Left ventricle myocardium inferior (tissue), 1 donor: ENCODE results near the gene VPS13D. TPM values are rescaled to one million over a fixed set of nuclear protein-coding genes. Genes with fewer than 3 reads are reported as not detected.
A peak's percentile ranks its signal among the peaks of the same experiment; 100 is the strongest.

Experiments
- DNase-seq: peaks from one replicate; pipeline ENCODE4 v3.0.0-alpha.2; 2020
- H3K27ac ChIP-seq: fragments of 200-600 bp; replicated peaks from 2 replicates; pipeline ENCODE4 v1.8.0; 2021
- H3K27me3 ChIP-seq: fragments of 200-600 bp; 2 replicates; pipeline ENCODE4 v1.8.0; 2021; ENCODE audit warnings: low read depth
- H3K36me3 ChIP-seq: fragments of 200-600 bp; 2 replicates; pipeline ENCODE4 v1.8.0; 2021
- H3K4me1 ChIP-seq: fragments of 200-600 bp; 2 replicates; pipeline ENCODE4 v1.8.0; 2021
- H3K4me3 ChIP-seq: fragments of 200-600 bp; 2 replicates; pipeline ENCODE4 v1.8.0; 2021; ENCODE audit warnings: mild to moderate bottlenecking, moderate library complexity
- H3K9me3 ChIP-seq: fragments of 200-600 bp; replicated peaks from 2 replicates; pipeline ENCODE4 v1.8.0; 2021
- intact Hi-C: fragments of 100-400 bp; cut with micrococcal nuclease; formaldehyde crosslinking; loops from one replicate; pipeline ENCODE4 v1.11.0; 2022
- total RNA-seq: library from RNA; stranded (reverse); fragmentation: NEBNext Ultra II Directional; extraction: Animal tissue kit (Norgen Biotek cat#: 25700); gene quantifications from one replicate; pipeline ENCODE4 v1.2.1, GENCODE V29; 2021
- TF ChIP-seq, protein P1 (sequence below): fragments of 200-600 bp; IDR thresholded peaks from 2 replicates; pipeline ENCODE4 v1.8.0; 2021; ENCODE audit warnings: antibody characterized with exemption, mild to moderate bottlenecking, borderline replicate concordance
- donor health status: DM: no; HTN: yes; CAD: no; lungs with severe emphysema.

Gene VPS13D
- total RNA-seq, 1 donor from 2014 or later = 71.6 TPM

DNA sequence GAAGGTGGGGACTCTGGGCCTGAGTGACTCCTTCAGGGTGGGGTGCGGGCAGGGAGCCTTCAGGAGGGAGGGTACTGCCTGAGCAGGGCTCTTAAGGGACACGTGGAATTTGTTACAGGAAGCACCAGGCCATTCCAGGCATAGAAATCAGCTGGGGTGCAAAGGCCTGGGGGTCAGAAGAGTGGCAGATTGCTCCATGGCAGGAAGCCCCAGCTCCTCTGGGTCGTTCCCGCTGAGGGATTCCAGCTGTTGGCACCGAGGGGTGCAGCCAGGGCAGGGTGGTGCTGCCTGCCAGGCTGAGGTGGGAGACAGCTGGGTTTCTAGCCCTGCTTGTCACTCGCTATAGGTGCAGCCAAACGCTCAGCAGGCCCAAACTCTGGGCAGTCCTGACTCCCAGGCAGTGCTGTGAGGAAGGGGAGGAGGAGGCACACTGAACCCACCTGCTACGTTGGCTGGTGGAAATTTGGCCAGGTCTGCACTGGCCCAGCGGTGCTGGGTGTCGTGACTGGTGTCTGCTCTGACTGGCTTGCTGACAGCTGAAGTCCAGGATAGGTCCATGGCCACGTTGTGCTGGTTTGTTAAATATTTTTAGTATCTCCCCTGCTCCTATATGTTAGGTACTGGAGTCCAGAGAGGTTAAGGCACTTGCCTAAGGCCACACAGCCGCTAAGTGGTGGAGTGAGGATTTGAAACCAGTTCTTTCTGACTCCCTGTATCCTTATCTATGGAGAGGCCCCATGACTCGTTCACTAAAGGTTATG lies 43.7 kb upstream of the VPS13D start:
- Histone ChIP-seq H3K4me3 (peak overlapping the region; percentile 56), H3K27me3 (no peaks in the 10 kb centered on the region), H3K27ac (peak overlapping the region; percentile 94), H3K9me3 (no peaks in the 10 kb centered on the region), H3K4me1 (peaks cover 78% of the 10 kb centered on the region), H3K36me3 (peaks cover 5% of the 10 kb centered on the region)
- no peak for DNase-seq
- TF ChIP-seq, protein P1, sequence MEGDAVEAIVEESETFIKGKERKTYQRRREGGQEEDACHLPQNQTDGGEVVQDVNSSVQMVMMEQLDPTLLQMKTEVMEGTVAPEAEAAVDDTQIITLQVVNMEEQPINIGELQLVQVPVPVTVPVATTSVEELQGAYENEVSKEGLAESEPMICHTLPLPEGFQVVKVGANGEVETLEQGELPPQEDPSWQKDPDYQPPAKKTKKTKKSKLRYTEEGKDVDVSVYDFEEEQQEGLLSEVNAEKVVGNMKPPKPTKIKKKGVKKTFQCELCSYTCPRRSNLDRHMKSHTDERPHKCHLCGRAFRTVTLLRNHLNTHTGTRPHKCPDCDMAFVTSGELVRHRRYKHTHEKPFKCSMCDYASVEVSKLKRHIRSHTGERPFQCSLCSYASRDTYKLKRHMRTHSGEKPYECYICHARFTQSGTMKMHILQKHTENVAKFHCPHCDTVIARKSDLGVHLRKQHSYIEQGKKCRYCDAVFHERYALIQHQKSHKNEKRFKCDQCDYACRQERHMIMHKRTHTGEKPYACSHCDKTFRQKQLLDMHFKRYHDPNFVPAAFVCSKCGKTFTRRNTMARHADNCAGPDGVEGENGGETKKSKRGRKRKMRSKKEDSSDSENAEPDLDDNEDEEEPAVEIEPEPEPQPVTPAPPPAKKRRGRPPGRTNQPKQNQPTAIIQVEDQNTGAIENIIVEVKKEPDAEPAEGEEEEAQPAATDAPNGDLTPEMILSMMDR = no peak
- intact Hi-C loops = no loop called here

DNA sequence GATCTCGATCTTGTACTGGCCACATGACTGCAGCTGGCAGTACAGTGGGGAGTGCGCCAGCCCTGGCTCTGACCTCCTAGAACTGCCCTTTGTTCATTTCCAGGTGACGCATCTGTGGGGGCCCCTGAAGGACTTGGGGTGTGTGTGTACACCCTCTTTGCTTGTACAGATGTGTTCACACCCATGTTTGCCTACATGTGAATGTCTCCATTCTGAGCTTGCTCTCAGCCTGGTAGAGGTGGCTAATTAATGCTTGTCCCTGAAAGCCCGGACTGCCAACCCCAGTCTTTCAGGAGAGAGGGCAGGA lies 43.2 kb upstream of the VPS13D start:
- DNase-seq = no peak
- intact Hi-C loops = no loop called here
- TF ChIP-seq, protein P1 = no peak
- Histone ChIP-seq H3K27ac (peak overlapping the region; percentile 94), H3K4me1 (peaks cover 73% of the 10 kb centered on the region), H3K9me3 (no peaks in the 10 kb centered on the region), H3K27me3 (peaks cover 5% of the 10 kb centered on the region), H3K4me3 (no peak overlapping the region), H3K36me3 (peaks cover 8% of the 10 kb centered on the region)

DNA sequence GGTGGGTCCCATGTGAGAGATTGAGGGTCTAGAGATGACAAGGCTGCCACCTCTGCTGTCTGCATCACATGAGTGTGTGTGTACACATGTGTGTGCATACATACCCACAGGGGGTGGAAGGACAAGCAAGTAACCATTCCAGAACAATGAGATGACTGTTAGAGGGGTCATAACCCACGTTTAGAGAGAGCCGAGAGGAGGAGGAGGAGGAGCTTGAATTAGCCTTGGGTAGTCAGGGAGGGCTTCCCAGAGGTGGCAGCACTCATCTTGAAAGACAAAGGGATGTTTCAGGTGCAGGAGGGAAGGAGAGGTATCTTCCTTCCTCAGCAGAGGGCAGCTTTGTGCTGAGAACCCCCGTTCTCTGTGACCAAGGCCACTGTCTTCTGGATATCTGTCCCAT lies 41.7 kb upstream of the VPS13D start:
- TF ChIP-seq, protein P1 = no peak
- intact Hi-C loops = no loop called here
- no peaks in the 10 kb centered on the region for H3K9me3 ChIP-seq
- H3K4me1 ChIP-seq = peaks cover 59% of the 10 kb centered on the region
- peaks cover 6% of the 10 kb centered on the region for H3K27me3 ChIP-seq
- DNase-seq = no peak
- no peak overlapping the region for H3K4me3 ChIP-seq
- H3K27ac ChIP-seq = peak overlapping the region; percentile 94
- H3K36me3 ChIP-seq = peaks cover 20% of the 10 kb centered on the region

DNA sequence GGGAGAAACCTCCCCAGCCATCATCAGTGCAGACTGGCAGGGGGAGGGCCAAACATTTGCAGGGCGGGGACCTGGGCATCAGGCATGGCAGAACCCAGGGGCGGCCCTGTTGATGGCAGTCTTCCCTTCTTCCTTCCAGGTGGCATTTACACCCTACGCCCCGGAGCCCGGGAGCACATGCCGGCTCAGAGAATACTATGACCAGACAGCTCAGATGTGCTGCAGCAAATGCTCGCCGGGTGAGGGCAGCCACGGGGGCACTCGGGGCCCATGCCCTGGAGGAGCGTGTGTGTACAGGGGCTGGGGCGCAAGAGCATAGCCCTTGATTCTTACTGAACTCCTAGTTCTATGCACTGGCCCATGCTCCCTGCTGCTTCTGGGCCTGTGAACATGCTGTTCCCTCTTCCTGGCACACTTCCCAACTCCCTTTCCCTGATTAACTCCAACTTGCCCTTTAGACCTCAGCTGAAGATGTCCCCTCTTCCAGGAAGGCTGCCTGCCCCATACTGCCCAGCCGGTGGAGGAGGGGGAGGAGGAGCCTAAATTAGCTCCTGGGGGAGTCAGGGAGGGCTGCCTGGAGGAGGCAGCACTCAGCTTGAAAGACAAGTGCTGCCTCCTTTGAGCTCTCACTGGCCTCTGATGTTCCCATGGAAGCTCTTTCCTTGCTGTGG lies 41.0 kb upstream of the VPS13D start:
- H3K27ac ChIP-seq = peak overlapping the region; percentile 94
- H3K36me3 ChIP-seq = peaks cover 27% of the 10 kb centered on the region

DNA sequence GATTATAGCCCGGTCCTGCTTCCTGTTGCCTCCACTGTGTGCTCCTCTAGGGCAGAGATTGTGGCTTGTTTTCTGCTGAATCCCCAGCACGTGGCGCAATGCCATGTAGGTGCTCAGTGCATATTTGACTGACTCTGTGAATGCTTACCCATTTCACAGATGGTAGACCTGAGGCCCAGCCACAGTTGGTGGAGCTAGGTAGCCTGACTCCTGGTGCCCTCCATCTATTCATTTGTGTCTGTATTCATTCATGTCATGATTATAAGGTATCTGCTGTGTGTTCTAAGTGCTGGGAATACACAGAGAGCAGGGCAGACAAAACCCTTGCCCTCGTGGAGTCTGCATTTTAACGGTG lies 40.5 kb upstream of the VPS13D start:
- intact Hi-C loops = no loop called here

More for the DNA sequence above, 41.0 kb upstream of the VPS13D start:
- intact Hi-C loops = no loop called here
- Histone ChIP-seq H3K27me3 (peaks cover 6% of the 10 kb centered on the region), H3K9me3 (no peaks in the 10 kb centered on the region), H3K4me1 (peaks cover 58% of the 10 kb centered on the region), H3K4me3 (no peak overlapping the region)
- TF ChIP-seq, protein P1 = no peak
- DNase-seq = no peak

More for the DNA sequence above, 40.5 kb upstream of the VPS13D start:
- TF ChIP-seq, protein P1 = no peak
- Histone ChIP-seq H3K36me3 (peaks cover 32% of the 10 kb centered on the region), H3K27me3 (peaks cover 6% of the 10 kb centered on the region), H3K27ac (peak overlapping the region; percentile 94), H3K4me1 (peaks cover 53% of the 10 kb centered on the region), H3K4me3 (no peak overlapping the region), H3K9me3 (no peaks in the 10 kb centered on the region)
- DNase-seq = no peak
